ENCODE measurements around the gene KLHL40.

The KLHL40 gene

DNA sequence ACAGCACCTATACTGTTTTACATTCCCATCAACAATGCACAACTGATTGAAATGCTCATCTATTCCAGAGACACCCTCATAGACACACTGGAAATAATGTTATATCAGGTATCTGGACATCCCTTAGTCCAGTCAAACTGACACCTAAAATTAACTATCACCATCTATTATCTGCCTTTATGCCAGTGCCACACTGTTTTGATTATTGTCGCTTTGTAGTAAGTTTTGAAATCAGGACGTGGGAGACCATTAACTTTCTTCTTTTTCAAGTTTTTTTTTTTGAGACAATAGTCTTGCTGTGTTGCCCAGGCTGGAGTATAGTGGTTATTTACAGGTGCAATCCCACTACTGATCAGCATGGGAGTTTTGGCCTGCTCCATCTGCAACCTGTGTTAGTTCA is 9.4 kb upstream of the KLHL40 start:
- Histone ChIP-seq H3K9me3 (ENCODE audit: control insufficient read depth, low read length) (peaks cover 9% of the 10 kb centered on the region), H3K4me1 (ENCODE audit: control insufficient read depth, insufficient read depth, low read length) (peaks cover 22% of the 10 kb centered on the region), H3K9ac (ENCODE audit: low read length) (no peak overlapping the region), H3K36me3 (ENCODE audit: control insufficient read depth, insufficient read depth, low read length, severe bottlenecking) (no peaks in the 10 kb centered on the region), H3K4me3 (ENCODE audit: low read length) (no peak overlapping the region), H3K27me3 (replicated peaks; ENCODE audit: control insufficient read depth, insufficient read depth, low read length) (no peaks in the 10 kb centered on the region)
- DNase-seq (ENCODE audit: low read depth) = no peak

DNA sequence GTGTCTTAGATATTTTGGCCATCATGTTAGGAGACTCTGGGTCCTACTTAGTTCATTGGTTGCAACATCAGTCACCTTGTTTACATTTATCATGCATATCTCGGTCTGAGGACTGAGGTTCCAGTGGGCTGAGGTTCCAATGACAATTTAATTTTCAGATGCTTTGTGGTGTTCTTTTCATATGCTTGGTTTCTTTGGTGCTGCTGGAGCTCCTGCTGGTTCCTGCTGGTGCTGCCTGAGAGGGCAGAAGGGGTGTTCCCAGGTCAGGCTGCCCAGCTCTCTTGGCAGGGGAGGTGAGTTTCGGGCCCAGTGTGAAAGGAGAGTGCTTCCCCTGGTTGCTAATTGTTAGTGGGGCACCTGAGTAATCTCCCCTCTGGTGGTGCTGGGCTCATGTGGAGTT is 6.9 kb upstream of the KLHL40 start:
- H3K4me1 ChIP-seq (ENCODE audit: control insufficient read depth, insufficient read depth, low read length) = peaks cover 19% of the 10 kb centered on the region
- no peak overlapping the region for H3K4me3 ChIP-seq (ENCODE audit: low read length)
- peaks cover 7% of the 10 kb centered on the region for H3K9me3 ChIP-seq (ENCODE audit: control insufficient read depth, low read length)
- H3K36me3 ChIP-seq (ENCODE audit: control insufficient read depth, insufficient read depth, low read length, severe bottlenecking) = no peaks in the 10 kb centered on the region
- no peak overlapping the region for H3K9ac ChIP-seq (ENCODE audit: low read length)
- H3K27me3 ChIP-seq (replicated peaks; ENCODE audit: control insufficient read depth, insufficient read depth, low read length) = no peaks in the 10 kb centered on the region
- DNase-seq (ENCODE audit: low read depth) = no peak

DNA sequence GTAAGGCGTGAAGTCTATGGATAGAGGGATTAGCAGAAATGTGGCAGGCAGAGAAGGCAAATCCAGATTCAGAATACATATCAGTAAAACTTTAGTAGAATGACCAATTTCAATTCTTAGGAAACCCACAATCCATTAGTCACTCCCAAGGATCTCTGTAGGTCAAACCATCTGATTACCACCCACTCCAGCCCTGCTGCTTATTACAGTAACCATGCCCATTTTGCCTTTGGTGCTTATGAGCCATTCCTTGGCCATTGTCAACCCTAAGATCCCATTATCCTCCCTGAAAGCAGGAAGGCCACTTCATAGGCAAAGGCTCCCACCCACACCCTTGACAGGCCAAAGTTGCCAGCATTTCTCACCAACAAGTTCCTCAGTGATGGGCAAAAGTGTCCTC is 5.1 kb upstream of the KLHL40 start:
- no peaks in the 10 kb centered on the region for H3K36me3 ChIP-seq (ENCODE audit: control insufficient read depth, insufficient read depth, low read length, severe bottlenecking)

DNA sequence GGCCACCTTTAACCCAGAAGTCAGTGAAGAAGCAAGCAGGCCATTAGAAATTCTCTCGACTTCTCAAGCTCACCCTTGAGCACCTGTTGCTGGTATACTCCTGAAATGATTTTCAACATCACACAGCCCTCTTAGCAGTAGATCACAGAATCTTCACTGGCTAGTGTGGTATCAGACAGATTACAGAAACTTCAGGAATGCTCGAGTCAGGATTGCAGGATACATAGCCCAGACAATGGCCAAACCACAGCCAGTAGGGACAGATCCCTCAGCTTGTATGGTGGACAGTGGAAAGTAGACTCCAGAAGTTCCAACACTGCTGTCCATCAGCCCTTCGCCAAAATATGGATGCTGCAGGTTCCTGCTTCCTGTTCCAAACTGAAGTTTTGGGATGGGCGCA is 4.5 kb upstream of the KLHL40 start:
- no peak overlapping the region for H3K9ac ChIP-seq (ENCODE audit: low read length)
- H3K9me3 ChIP-seq (ENCODE audit: control insufficient read depth, low read length) = peaks cover 5% of the 10 kb centered on the region
- H3K27me3 ChIP-seq (replicated peaks; ENCODE audit: control insufficient read depth, insufficient read depth, low read length) = no peaks in the 10 kb centered on the region
- peaks cover 26% of the 10 kb centered on the region for H3K4me1 ChIP-seq (ENCODE audit: control insufficient read depth, insufficient read depth, low read length)
- H3K4me3 ChIP-seq (ENCODE audit: low read length) = no peak overlapping the region
- no peak for DNase-seq (ENCODE audit: low read depth)
- no peaks in the 10 kb centered on the region for H3K36me3 ChIP-seq (ENCODE audit: control insufficient read depth, insufficient read depth, low read length, severe bottlenecking)

More for the DNA sequence above, 5.1 kb upstream of the KLHL40 start:
- no peak overlapping the region for H3K4me3 ChIP-seq (ENCODE audit: low read length)
- H3K9me3 ChIP-seq (ENCODE audit: control insufficient read depth, low read length) = peaks cover 7% of the 10 kb centered on the region
- DNase-seq (ENCODE audit: low read depth) = no peak
- H3K4me1 ChIP-seq (ENCODE audit: control insufficient read depth, insufficient read depth, low read length) = peaks cover 25% of the 10 kb centered on the region
- H3K9ac ChIP-seq (ENCODE audit: low read length) = no peak overlapping the region
- no peaks in the 10 kb centered on the region for H3K27me3 ChIP-seq (replicated peaks; ENCODE audit: control insufficient read depth, insufficient read depth, low read length)

DNA sequence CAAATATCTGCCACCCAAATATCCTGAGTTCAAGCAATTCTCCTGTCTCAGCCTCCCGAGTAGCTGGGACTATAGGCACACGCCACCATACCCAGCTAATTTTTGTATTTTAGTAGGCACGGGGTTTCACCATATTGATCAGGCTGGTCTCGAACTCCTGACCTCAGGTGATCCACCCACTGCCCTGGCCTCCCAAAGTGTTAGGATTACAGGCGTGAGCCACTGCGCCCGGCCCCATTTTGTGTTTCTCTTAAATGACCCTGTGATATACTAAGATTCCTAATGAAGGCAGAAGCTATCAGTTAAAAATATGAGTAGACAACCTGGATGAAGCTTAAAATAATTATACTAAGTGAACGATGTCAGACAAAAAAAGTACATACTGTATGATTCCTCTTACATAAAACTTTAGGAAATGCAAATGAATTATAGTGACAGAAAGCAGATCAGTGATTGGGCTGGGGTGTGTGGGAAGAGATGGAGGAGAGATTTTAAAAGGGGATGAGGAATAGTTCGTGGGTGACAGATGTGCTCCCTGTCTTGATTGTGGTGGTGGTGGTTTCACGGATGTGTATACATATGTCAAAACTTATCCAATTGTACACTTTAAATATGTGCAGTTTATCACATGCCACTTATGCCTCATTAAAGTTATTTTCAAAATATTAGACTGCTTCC is 3.8 kb upstream of the KLHL40 start:
- no peak overlapping the region for H3K9ac ChIP-seq (ENCODE audit: low read length)
- H3K9me3 ChIP-seq (ENCODE audit: control insufficient read depth, low read length) = no peaks in the 10 kb centered on the region
- peaks cover 5% of the 10 kb centered on the region for H3K27me3 ChIP-seq (replicated peaks; ENCODE audit: control insufficient read depth, insufficient read depth, low read length)
- H3K4me3 ChIP-seq (ENCODE audit: low read length) = no peak overlapping the region
- no peaks in the 10 kb centered on the region for H3K36me3 ChIP-seq (ENCODE audit: control insufficient read depth, insufficient read depth, low read length, severe bottlenecking)
- peaks cover 29% of the 10 kb centered on the region for H3K4me1 ChIP-seq (ENCODE audit: control insufficient read depth, insufficient read depth, low read length)
- DNase-seq (ENCODE audit: low read depth) = no peak

DNA sequence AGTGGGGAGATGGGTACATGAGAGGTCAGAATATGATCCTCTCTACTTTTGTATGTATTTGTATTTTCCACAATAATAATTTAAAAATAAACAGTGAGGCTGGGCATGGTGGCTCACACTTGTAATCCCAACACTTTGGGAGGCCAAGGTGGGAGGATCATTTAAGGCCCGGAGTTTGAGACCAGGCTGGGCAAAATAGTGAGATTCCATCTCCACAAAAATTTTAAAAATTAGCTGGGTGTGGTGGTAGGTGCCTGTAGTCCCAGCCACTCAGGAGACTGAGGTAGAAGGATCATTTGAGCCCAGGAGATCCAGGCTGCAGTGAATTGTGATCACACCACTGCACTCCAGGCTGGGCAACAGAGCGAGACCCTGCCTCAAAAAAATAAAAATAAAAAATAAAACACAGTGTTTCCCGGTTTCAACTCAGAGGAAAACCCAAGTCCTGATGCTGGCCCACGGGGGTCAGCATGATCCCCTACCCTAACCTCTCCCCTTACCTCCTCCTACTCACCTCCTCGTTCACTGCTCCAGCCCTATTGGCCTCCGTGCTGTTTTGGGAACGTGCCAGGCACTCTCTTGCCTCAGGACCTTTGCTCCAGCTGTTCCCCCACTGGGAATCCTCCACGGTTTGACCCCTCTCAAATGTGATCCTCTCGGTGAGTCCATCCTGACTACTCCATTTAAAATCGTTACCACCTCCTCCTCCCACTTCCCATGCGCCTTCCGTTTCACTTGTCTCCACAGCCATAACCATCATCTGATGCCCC is 2.9 kb upstream of the KLHL40 start:
- H3K36me3 ChIP-seq (ENCODE audit: control insufficient read depth, insufficient read depth, low read length, severe bottlenecking) = no peaks in the 10 kb centered on the region
- DNase-seq (ENCODE audit: low read depth) = no peak
- peaks cover 29% of the 10 kb centered on the region for H3K4me1 ChIP-seq (ENCODE audit: control insufficient read depth, insufficient read depth, low read length)
- no peak overlapping the region for H3K4me3 ChIP-seq (ENCODE audit: low read length)
- peaks cover 12% of the 10 kb centered on the region for H3K27me3 ChIP-seq (replicated peaks; ENCODE audit: control insufficient read depth, insufficient read depth, low read length)
- no peaks in the 10 kb centered on the region for H3K9me3 ChIP-seq (ENCODE audit: control insufficient read depth, low read length)
- H3K9ac ChIP-seq (ENCODE audit: low read length) = no peak overlapping the region

DNA sequence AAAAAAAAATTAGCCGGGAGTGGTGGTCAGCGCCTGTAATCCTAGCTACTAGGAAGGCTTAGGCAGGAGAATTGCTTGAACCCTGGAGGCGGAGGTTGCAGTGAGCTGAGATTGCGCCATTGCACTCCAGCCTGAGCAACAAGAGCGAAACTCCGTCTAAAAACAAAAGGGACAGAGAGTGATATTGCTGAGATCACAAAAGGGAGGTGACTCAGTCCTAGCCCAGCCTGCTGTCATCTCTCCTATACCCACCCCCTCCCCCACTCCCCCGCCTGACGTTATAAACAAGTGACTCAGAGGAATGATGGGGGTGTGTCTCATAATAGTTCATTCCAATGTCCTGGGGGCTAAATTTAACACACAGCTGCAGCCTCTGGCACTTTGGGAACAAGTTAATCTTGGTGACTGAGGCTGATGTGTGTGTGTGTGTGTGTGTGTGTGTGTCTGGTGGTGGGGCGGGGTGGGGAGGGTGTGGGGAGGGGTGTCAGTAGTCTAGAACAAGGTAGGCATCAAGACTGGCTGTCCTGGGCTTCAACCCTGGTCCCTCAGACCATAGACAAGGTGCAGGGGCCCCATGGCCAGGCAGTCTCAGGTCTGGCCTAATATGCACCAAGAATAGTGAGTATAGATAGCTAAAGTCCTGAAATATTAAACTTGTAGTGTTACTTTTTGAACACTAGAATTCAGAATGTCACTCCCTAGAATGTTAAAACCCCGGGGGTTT is 1.3 kb upstream of the KLHL40 start:
- Histone ChIP-seq H3K4me3 (ENCODE audit: low read length) (no peak overlapping the region), H3K4me1 (ENCODE audit: control insufficient read depth, insufficient read depth, low read length) (peaks cover 29% of the 10 kb centered on the region), H3K36me3 (ENCODE audit: control insufficient read depth, insufficient read depth, low read length, severe bottlenecking) (no peaks in the 10 kb centered on the region), H3K27me3 (replicated peaks; ENCODE audit: control insufficient read depth, insufficient read depth, low read length) (peaks cover 16% of the 10 kb centered on the region), H3K9me3 (ENCODE audit: control insufficient read depth, low read length) (no peaks in the 10 kb centered on the region), H3K9ac (ENCODE audit: low read length) (no peak overlapping the region)
- peak; percentile 87 for DNase-seq (ENCODE audit: low read depth)

DNA sequence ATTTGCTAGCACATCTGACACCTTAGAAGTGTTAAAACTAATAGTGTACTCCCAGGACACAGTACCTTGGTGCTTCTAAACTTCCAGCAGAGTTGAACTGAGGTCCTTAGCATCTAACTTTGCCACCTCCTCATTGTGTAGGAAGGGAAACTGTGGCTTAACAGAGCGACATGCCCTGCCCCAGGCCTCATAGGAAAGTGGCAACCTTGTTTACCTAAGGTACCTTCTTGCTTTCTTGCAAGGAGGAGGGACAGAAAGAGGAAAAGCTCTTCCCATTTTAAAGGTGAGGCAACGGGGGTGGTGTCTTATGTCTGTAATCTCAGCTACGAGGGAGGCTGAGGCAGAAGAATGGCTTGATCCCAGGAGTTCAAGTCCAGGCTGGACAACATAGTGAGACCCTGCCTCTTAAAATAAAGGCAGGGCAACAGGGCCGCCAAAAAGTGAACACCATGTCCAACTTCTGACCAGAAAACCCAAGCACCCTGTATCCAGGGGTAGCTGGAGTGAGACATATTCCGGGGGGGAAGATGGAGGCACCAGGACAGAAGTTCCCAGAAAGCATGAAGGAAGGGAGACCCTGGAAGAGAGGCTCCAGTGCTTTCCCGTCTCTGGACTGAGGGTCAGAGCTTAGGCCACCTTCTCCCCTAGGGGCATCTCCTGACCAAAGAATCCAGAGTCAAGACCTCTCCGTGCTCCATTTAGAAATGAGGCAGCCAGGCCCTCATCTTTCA is 540 bp upstream of the KLHL40 start:
- no peaks in the 10 kb centered on the region for H3K9me3 ChIP-seq (ENCODE audit: control insufficient read depth, low read length)
- no peak overlapping the region for H3K9ac ChIP-seq (ENCODE audit: low read length)
- no peaks in the 10 kb centered on the region for H3K36me3 ChIP-seq (ENCODE audit: control insufficient read depth, insufficient read depth, low read length, severe bottlenecking)
- H3K4me1 ChIP-seq (ENCODE audit: control insufficient read depth, insufficient read depth, low read length) = peaks cover 27% of the 10 kb centered on the region
- DNase-seq (ENCODE audit: low read depth) = no peak
- H3K27me3 ChIP-seq (replicated peaks; ENCODE audit: control insufficient read depth, insufficient read depth, low read length) = peaks cover 24% of the 10 kb centered on the region
- H3K4me3 ChIP-seq (ENCODE audit: low read length) = no peak overlapping the region

DNA sequence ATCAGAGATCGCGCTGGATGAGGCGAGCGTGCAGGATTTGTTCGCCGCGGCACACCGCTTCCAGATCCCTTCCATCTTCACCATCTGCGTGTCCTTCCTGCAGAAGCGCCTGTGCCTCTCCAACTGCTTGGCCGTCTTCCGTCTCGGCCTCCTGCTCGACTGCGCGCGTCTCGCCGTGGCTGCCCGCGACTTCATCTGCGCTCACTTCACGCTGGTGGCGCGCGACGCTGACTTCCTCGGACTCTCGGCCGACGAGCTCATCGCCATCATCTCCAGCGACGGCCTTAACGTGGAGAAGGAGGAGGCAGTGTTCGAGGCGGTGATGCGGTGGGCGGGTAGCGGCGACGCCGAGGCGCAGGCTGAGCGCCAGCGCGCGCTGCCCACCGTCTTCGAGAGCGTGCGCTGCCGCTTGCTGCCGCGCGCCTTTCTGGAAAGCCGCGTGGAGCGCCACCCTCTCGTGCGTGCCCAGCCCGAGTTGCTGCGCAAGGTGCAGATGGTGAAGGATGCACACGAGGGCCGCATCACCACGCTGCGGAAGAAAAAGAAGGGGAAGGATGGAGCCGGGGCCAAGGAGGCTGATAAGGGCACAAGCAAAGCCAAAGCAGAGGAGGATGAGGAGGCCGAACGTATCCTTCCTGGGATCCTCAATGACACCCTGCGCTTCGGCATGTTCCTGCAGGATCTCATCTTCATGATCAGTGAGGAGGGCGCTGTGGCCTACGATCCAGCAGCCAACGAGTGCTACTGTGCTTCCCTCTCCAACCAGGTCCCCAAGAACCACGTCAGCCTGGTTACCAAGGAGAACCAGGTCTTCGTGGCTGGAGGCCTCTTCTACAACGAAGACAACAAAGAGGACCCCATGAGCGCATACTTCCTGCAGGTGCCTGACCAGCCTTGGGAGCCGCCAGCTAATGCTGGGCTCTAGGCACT is 819 bp downstream of the KLHL40 start:
- Histone ChIP-seq H3K27me3 (replicated peaks; ENCODE audit: control insufficient read depth, insufficient read depth, low read length) (peaks cover 26% of the 10 kb centered on the region), H3K9me3 (ENCODE audit: control insufficient read depth, low read length) (no peaks in the 10 kb centered on the region), H3K36me3 (ENCODE audit: control insufficient read depth, insufficient read depth, low read length, severe bottlenecking) (no peaks in the 10 kb centered on the region), H3K4me1 (ENCODE audit: control insufficient read depth, insufficient read depth, low read length) (peaks cover 17% of the 10 kb centered on the region), H3K9ac (ENCODE audit: low read length) (no peak overlapping the region), H3K4me3 (ENCODE audit: low read length) (peak overlapping the region; percentile 57)
- no peak for DNase-seq (ENCODE audit: low read depth)

DNA sequence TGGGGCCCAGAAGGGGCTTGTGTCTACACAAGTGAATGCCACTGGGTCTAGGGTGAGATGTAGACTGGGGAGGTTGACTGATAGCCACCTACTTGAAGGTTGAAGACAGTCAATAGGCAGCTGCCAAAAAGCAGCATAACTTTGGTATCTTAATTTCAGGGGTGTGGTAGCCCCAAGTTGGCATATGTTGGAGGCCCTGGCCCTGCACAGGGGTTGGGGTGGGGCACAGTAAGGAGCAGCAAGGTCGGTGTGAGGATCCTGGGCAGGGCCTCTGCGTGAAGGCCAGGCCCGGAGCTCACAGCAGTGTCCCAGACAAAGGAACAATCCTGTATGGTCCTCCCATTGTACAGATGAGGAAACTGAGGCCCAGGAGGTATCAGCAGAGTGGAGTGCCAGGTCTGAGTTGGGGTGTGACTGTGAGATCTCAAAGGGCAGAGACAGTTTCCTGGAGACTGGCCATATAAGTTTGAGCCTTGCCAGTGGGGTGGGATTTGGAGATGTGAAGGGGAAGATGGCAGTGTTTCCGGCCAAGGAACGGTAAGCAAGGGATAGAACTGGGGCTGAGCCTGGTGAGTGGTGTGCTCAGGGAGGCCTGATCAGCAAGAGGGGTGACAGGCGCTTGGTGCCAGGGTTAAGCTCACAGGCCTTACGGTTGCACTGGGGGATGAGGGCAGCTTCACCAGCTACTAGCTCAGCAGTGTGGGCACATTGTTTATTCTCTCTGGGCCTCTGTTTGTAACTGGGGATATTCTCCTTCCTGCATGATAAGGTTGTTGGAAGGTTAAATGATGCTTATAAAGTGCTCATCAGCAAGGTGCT is 1.7 kb downstream of the KLHL40 start:
- no peaks in the 10 kb centered on the region for H3K9me3 ChIP-seq (ENCODE audit: control insufficient read depth, low read length)
- no peak overlapping the region for H3K4me3 ChIP-seq (ENCODE audit: low read length)
- no peaks in the 10 kb centered on the region for H3K36me3 ChIP-seq (ENCODE audit: control insufficient read depth, insufficient read depth, low read length, severe bottlenecking)
- peaks cover 20% of the 10 kb centered on the region for H3K4me1 ChIP-seq (ENCODE audit: control insufficient read depth, insufficient read depth, low read length)
- no peak overlapping the region for H3K9ac ChIP-seq (ENCODE audit: low read length)
- DNase-seq (ENCODE audit: low read depth) = no peak
- peaks cover 26% of the 10 kb centered on the region for H3K27me3 ChIP-seq (replicated peaks; ENCODE audit: control insufficient read depth, insufficient read depth, low read length)

Measured in adipocyte (in vitro differentiated cells).